Keratinocyte (primary cell): Measurements from ENCODE around the gene SCO1. TPM values are rescaled to one million over a fixed set of nuclear protein-coding genes. Genes with fewer than 3 reads are reported as not detected.

Experiments used
- DNase-seq: peaks from one replicate; pipeline ENCODE4 v3.0.0-alpha.2; 2011; ENCODE audit warnings: low read depth, missing footprints, low spot score
- FAIRE-seq: peaks from 2 replicates; lab custom pipeline; 2011; peaks lifted over from hg19 to GRCh38; lab: Jason Lieb, UNC
- H2AFZ ChIP-seq: 2 replicates; pipeline ENCODE4 v1.6.0; 2012; ENCODE audit warnings: low read length, control low read depth, inconsistent platforms; ENCODE audit not compliant: control insufficient read depth
- H3K27ac ChIP-seq: 2 replicates; pipeline ENCODE4 v1.5.1; 2011; ENCODE audit warnings: low read length; ENCODE audit not compliant: control insufficient read depth, insufficient read depth
- H3K27me3 ChIP-seq: 3 replicates; pipeline ENCODE4 v1.6.0; 2011; ENCODE audit warnings: low read length; ENCODE audit not compliant: control insufficient read depth, insufficient read depth; ENCODE audit errors: extremely low read depth
- H3K36me3 ChIP-seq, 2 experiments: 2 replicates in 1 of 2; 3 replicates in 1 of 2; pipeline ENCODE4 v1.5.1; 2011; ENCODE audit warnings: low read length in 2 of 2, mild to moderate bottlenecking in 1 of 2; ENCODE audit not compliant: control insufficient read depth in 2 of 2, insufficient read depth in 2 of 2; ENCODE audit errors: extremely low read depth in 1 of 2
- H3K4me1 ChIP-seq: 3 replicates; pipeline ENCODE4 v1.5.1; 2011; ENCODE audit warnings: low read length; ENCODE audit not compliant: control insufficient read depth, insufficient read depth; ENCODE audit errors: extremely low read depth
- H3K4me2 ChIP-seq: 3 replicates; pipeline ENCODE4 v1.6.0; 2011; ENCODE audit warnings: low read depth, low read length; ENCODE audit not compliant: control insufficient read depth, insufficient read depth; ENCODE audit errors: extremely low read depth
- H3K4me3 ChIP-seq, 3 experiments: fragments of 200-600 bp in 1 of 3; sonication (generic) in 1 of 3; 2 replicates in 2 of 3; 3 replicates in 1 of 3; pipeline ENCODE4 v1.5.1; 2011 to 2016; ENCODE audit warnings: low read length in 3 of 3, mild to moderate bottlenecking in 3 of 3, control low read depth in 2 of 3, inconsistent platforms in 1 of 3, low read depth in 1 of 3, mixed read lengths in 1 of 3, mixed run types in 1 of 3, moderate library complexity in 1 of 3; ENCODE audit not compliant: control insufficient read depth in 2 of 3, insufficient read depth in 2 of 3; ENCODE audit errors: extremely low read depth in 1 of 3
- H3K79me2 ChIP-seq: 2 replicates; pipeline ENCODE4 v1.6.0; 2012; ENCODE audit warnings: low read length; ENCODE audit not compliant: control insufficient read depth, insufficient read depth
- H3K9ac ChIP-seq: 3 replicates; pipeline ENCODE4 v1.6.0; 2011; ENCODE audit warnings: low read length; ENCODE audit not compliant: control insufficient read depth, insufficient read depth; ENCODE audit errors: extremely low read depth
- H3K9me1 ChIP-seq: 3 replicates; pipeline ENCODE4 v1.6.0; 2011; ENCODE audit warnings: low read length; ENCODE audit not compliant: control insufficient read depth, insufficient read depth; ENCODE audit errors: extremely low read depth
- H3K9me3 ChIP-seq: 2 replicates; pipeline ENCODE4 v1.5.1; 2012; ENCODE audit warnings: low read depth, low read length; ENCODE audit not compliant: control insufficient read depth
- H4K20me1 ChIP-seq: 3 replicates; pipeline ENCODE4 v1.6.0; 2011; ENCODE audit warnings: low read length; ENCODE audit not compliant: control insufficient read depth, insufficient read depth; ENCODE audit errors: extremely low read depth
- EZH2 ChIP-seq: IDR thresholded peaks from one replicate; pipeline ENCODE4 v1.6.1; 2012; ENCODE audit warnings: inconsistent platforms, mild to moderate bottlenecking, low read length, moderate library complexity
- dilution Hi-C: fragments of 300-500 bp; cut with MboI; formaldehyde crosslinking; loops from one replicate; pipeline ENCODE4 v1.7.0; 2020; ENCODE audit warnings: low sequenced_read_pairs; ENCODE audit not compliant: extremely low pct_ligation_motif_present
- polyA plus RNA-seq, 5 experiments: library from polyadenylated mRNA; depleted of rRNA in 3 of 5; stranded (reverse) in 3 of 5; stranded (forward) in 1 of 5; unstranded in 1 of 5; fragments of >200 nt; gene quantifications; 1 replicate in 1 of 5; 2 replicates in 3 of 5; 3 replicates in 1 of 5; pipeline versions ENCODE4 v1.2.1 to v1.2.3, GENCODE V29; 2011 to 2012; ENCODE audit warnings: missing spikeins in 2 of 5, low read depth in 1 of 5, low replicate concordance in 1 of 5
- TF ChIP-seq, protein P1 (sequence below), 3 experiments: IDR thresholded peaks in 1 of 3; conservative IDR thresholded peaks in 1 of 3; optimal IDR thresholded peaks in 1 of 3; 2 replicates in 2 of 3; 3 replicates in 1 of 3; pipeline versions ENCODE3 to v1.5.1; 2011; ENCODE audit warnings: low read length in 3 of 3, mild to moderate bottlenecking in 3 of 3, moderate library complexity in 2 of 3, control low read depth in 1 of 3, inconsistent platforms in 1 of 3; ENCODE audit not compliant: insufficient read depth in 2 of 3; ENCODE audit errors: extremely low read depth in 1 of 3

The SCO1 gene
- polyA plus RNA-seq, 1 donor (not counting 4 experiments of a cell fraction or from before 2014, with no cell fraction given), result 28.3 TPM

- Histone ChIP-seq H2AFZ (no peak overlapping the region), H3K4me1 (peaks cover 3% of the 10 kb centered on the region), H3K4me2 (no peak overlapping the region), H3K9ac (no peak overlapping the region), H3K9me1 (no peaks in the 10 kb centered on the region), H3K27me3 (peaks cover 8% of the 10 kb centered on the region), H3K79me2 (no peaks in the 10 kb centered on the region), H4K20me1 (no peaks in the 10 kb centered on the region), H3K9me3 (no peaks in the 10 kb centered on the region), H3K27ac (no peak overlapping the region), H3K4me3 (no peak overlapping the region), H3K36me3 (no peaks in the 10 kb centered on the region)
- FAIRE-seq, result no peak
- dilution Hi-C loops, result no loop called here
- TF ChIP-seq EZH2, result no peak
- TF ChIP-seq, protein P1, sequence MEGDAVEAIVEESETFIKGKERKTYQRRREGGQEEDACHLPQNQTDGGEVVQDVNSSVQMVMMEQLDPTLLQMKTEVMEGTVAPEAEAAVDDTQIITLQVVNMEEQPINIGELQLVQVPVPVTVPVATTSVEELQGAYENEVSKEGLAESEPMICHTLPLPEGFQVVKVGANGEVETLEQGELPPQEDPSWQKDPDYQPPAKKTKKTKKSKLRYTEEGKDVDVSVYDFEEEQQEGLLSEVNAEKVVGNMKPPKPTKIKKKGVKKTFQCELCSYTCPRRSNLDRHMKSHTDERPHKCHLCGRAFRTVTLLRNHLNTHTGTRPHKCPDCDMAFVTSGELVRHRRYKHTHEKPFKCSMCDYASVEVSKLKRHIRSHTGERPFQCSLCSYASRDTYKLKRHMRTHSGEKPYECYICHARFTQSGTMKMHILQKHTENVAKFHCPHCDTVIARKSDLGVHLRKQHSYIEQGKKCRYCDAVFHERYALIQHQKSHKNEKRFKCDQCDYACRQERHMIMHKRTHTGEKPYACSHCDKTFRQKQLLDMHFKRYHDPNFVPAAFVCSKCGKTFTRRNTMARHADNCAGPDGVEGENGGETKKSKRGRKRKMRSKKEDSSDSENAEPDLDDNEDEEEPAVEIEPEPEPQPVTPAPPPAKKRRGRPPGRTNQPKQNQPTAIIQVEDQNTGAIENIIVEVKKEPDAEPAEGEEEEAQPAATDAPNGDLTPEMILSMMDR (optimal IDR thresholded peaks at IDR 0.05 in 1 of 3, IDR thresholded peaks at IDR 0.05 in 1 of 3, conservative IDR thresholded peaks at IDR 0.05 in 1 of 3; ENCODE audit: extremely low read depth in 1 of 3, insufficient read depth in 2 of 3, low read length in 3 of 3), result no peak
- no peak for DNase-seq
These were observed 42.1 kb upstream of the SCO1 start for GRCh38 chr17:10739386-10739785.

- TF ChIP-seq, protein P1 (optimal IDR thresholded peaks at IDR 0.05 in 1 of 3, IDR thresholded peaks at IDR 0.05 in 1 of 3, conservative IDR thresholded peaks at IDR 0.05 in 1 of 3; ENCODE audit: extremely low read depth in 1 of 3, insufficient read depth in 2 of 3, low read length in 3 of 3), result no peak
- TF ChIP-seq EZH2, result no peak
- no peak overlapping the region for H2AFZ ChIP-seq
- no peaks in the 10 kb centered on the region for H3K79me2 ChIP-seq
- H3K4me3 ChIP-seq, result no peak overlapping the region
- H3K4me1 ChIP-seq, result peaks cover 3% of the 10 kb centered on the region
- dilution Hi-C loops, result no loop called here
- FAIRE-seq (no peak), DNase-seq (no peak)
- no peaks in the 10 kb centered on the region for H3K9me3 ChIP-seq
- H3K9me1 ChIP-seq, result no peaks in the 10 kb centered on the region
- no peak overlapping the region for H3K9ac ChIP-seq
- no peaks in the 10 kb centered on the region for H3K36me3 ChIP-seq
- H3K27me3 ChIP-seq, result peaks cover 8% of the 10 kb centered on the region
- H3K27ac ChIP-seq, result no peak overlapping the region
- H3K4me2 ChIP-seq, result no peak overlapping the region
- H4K20me1 ChIP-seq, result no peaks in the 10 kb centered on the region
These were observed 41.4 kb upstream of the SCO1 start for GRCh38 chr17:10738521-10739258.
